Lower lobe of right lung (tissue), 2 donors: ENCODE results near the gene MICU1. TPM values are rescaled to one million over a fixed set of nuclear protein-coding genes. Genes with fewer than 3 reads are reported as not detected.

Experiments
- ATAC-seq, 2 donors: fragments of 200-7000 bp; cut with Tn5 transposase; one replicate each; pipeline ENCODE4 v1.9.1; 2020 to 2022; ENCODE audit warnings: mild to moderate bottlenecking in 2 of 2, moderate library complexity in 2 of 2
- DNase-seq: peaks from one replicate; pipeline ENCODE4 v3.0.0-alpha.2; 2020
- H3K27ac ChIP-seq: fragments of 200-600 bp; one replicate; pipeline ENCODE4 v1.8.0; 2022
- H3K27me3 ChIP-seq: fragments of 200-600 bp; one replicate; pipeline ENCODE4 v1.8.0; 2022; ENCODE audit warnings: low read depth
- H3K36me3 ChIP-seq: fragments of 200-600 bp; one replicate; pipeline ENCODE4 v1.8.0; 2022; ENCODE audit warnings: mild to moderate bottlenecking
- H3K4me1 ChIP-seq: fragments of 200-600 bp; one replicate; pipeline ENCODE4 v1.8.0; 2022
- H3K4me3 ChIP-seq: fragments of 200-600 bp; one replicate; pipeline ENCODE4 v1.8.0; 2022; ENCODE audit warnings: mild to moderate bottlenecking
- H3K9me3 ChIP-seq: fragments of 200-600 bp; one replicate; pipeline ENCODE4 v1.8.0; 2022
- intact Hi-C: fragments of 100-400 bp; cut with DNase I; formaldehyde crosslinking; loops from one replicate; pipeline ENCODE4 v1.11.0; 2022
- total RNA-seq: library from RNA; stranded (reverse); fragmentation: NEBNext Ultra II Directional; extraction: Animal tissue kit (Norgen Biotek cat#: 25700); gene quantifications from one replicate; pipeline ENCODE4 v1.2.1, GENCODE V29; 2021
- TF ChIP-seq, protein P1 (sequence below): fragments of 200-600 bp; IDR thresholded peaks from one replicate; pipeline ENCODE4 v1.8.0; 2022; ENCODE audit warnings: antibody characterized with exemption, mild to moderate bottlenecking
- donor health status: DM: no; HTN: yes; CAD: no; lungs with severe emphysema.

Gene MICU1
- total RNA-seq, 1 donor from 2014 or later = 57.1 TPM

DNA sequence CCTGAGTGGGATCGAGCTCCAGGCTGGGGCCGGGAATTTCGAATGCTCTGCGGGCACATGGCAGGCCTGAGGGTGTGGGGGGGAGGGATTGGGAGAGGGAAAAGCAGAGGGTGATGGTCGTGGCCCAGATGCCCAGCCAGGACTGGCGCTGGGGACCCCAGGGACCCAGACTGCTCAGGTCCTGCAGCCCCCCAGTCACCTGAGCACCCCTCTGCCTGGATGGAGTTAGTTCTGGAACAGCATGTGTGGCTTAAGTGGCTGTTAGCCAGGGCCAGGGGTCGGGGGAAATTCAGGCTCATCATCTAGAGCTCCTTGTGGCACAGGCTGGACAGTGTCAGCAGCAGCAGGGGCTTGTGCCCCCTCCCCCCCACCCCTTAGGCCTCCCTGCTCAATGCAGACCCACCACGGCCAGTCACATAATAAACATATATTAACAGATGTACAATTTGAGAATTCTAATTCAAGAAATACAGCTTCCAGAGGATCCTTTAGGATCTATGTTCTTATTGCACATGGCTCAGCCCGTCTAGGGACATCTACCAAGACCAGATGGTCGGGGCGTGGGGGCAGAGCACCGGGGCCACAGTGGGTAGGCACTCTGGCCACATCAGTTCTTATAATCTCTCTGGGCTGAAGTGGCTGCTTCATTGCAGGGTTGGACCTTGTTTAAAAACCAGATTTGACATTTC lies 293.3 kb downstream of the MICU1 start:
- H3K27me3 ChIP-seq = no peaks in the 10 kb centered on the region
- peaks cover 33% of the 10 kb centered on the region for H3K36me3 ChIP-seq
- intact Hi-C loops = no loop called here
- peak overlapping the region; percentile 94 for H3K27ac ChIP-seq
- no peaks in the 10 kb centered on the region for H3K9me3 ChIP-seq
- no peak for ATAC-seq
- H3K4me3 ChIP-seq = peak overlapping the region; percentile 14
- no peak for DNase-seq
- TF ChIP-seq, protein P1, sequence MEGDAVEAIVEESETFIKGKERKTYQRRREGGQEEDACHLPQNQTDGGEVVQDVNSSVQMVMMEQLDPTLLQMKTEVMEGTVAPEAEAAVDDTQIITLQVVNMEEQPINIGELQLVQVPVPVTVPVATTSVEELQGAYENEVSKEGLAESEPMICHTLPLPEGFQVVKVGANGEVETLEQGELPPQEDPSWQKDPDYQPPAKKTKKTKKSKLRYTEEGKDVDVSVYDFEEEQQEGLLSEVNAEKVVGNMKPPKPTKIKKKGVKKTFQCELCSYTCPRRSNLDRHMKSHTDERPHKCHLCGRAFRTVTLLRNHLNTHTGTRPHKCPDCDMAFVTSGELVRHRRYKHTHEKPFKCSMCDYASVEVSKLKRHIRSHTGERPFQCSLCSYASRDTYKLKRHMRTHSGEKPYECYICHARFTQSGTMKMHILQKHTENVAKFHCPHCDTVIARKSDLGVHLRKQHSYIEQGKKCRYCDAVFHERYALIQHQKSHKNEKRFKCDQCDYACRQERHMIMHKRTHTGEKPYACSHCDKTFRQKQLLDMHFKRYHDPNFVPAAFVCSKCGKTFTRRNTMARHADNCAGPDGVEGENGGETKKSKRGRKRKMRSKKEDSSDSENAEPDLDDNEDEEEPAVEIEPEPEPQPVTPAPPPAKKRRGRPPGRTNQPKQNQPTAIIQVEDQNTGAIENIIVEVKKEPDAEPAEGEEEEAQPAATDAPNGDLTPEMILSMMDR = no peak
- peaks cover 99% of the 10 kb centered on the region for H3K4me1 ChIP-seq

DNA sequence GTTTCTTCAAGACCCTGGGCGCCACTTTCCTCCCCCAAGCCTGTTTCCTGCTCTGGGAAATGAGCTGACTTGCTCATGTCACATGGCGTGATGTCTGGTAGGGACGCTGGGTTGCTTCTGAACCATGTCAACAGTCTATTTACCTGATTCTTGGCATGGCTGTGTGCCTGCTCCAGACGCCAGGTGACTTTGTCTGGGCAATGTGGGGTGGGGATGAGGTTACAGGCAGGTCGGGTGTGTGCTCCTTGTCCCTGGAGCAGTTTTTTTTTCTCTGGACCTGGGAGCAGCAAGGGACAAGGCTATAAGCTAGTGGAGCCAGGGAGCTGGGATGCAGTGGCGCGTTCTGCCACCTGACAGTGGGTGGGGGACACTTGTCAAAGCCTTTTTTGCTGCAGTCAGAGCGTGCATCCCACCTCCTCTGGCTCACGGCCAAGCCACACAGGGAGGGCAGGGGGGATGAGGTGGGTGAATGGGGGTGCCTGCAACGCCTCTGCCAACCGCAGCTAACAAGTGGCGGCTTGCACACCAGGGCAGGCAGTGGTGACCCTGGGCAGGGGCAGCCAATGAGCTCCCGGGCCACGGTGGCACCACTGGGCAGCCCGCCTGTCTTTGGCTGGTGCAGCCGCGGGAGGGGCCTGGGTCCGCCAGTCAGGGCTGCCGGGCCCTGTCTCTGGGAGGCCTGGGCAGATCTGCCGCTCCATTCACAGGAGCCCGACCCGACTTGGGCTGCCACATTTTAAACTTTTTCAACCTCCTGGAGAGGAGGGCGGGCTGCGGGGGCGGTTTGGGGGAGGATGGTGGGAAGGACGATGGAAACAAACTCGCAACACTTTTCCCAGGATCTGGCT lies 294.1 kb downstream of the MICU1 start:
- TF ChIP-seq, protein P1 = peak; percentile 44
- Histone ChIP-seq H3K9me3 (no peaks in the 10 kb centered on the region), H3K36me3 (peaks cover 28% of the 10 kb centered on the region), H3K4me1 (peaks cover 98% of the 10 kb centered on the region), H3K4me3 (peak overlapping the region; percentile 14), H3K27ac (peak overlapping the region; percentile 94), H3K27me3 (no peaks in the 10 kb centered on the region)
- DNase-seq = peak; percentile 96
- peak; percentile 89 to 90 for ATAC-seq
- intact Hi-C loops = no loop called here

DNA sequence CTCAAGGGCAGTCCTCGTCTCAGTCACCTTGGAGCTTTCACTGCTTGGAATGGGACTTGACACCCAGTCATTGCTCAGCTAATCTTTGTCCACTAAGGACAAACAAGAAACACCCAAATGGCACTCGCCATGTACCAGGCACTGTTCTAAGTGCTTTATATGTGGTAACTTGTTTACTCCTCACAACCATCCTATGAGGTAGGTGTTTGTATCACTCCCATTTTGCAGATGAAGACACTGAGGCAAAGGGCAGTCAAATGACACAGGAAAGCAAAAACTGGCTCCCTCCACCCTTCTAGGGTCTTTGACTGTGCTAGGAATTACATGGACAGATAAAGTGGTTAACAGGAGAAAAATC lies 295.8 kb downstream of the MICU1 start:
- intact Hi-C loops = no loop called here
- Histone ChIP-seq H3K36me3 (peaks cover 15% of the 10 kb centered on the region), H3K4me3 (no peak overlapping the region), H3K4me1 (peaks cover 88% of the 10 kb centered on the region), H3K27me3 (no peaks in the 10 kb centered on the region), H3K27ac (peak overlapping the region; percentile 44), H3K9me3 (no peaks in the 10 kb centered on the region)
- ATAC-seq (no peak), DNase-seq (no peak)
- TF ChIP-seq, protein P1 = no peak

DNA sequence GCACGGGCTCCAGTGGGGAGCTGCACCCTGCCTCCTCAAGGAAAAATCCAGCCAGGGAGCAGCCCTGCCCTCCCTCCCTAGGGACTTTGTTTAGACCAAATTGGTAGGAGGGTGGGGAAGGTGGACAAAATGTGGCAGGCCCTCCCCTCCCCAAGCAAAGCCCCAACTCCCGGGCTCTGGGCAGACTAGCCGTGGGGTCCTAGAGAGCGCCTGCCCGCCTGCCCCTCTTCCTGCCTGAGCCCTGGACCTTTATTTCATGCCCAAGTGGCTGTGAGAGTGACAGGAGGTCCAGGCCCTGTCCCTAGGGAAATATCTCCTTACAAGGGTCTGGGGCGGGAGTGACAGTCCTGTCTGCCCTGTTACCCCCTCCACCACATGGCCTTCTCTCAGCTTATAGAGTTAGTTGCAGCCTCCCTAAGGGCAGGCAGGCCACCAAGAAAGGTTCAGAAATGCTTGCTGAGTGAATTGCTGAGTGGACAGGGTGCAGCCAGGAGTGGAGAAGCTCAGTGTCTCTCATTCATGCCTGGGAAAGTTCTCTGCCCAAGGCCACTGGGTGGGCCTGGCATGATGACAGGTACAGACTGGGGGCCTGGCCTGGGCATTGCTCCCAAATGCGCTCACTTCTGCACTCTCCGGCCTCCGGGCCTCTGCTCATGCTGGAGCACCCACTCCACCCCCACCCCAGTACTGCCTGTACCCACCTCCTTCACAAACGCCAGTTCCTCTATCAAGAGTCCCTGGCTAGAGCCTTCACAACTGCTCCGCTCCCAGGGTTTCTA lies 296.4 kb downstream of the MICU1 start:
- no peak for ATAC-seq
- intact Hi-C loops = no loop called here
- H3K9me3 ChIP-seq = no peaks in the 10 kb centered on the region
- peak overlapping the region; percentile 44 for H3K27ac ChIP-seq
- H3K36me3 ChIP-seq = peaks cover 9% of the 10 kb centered on the region
- H3K4me3 ChIP-seq = no peak overlapping the region
- H3K4me1 ChIP-seq = peaks cover 88% of the 10 kb centered on the region
- peak; percentile 70 for DNase-seq
- TF ChIP-seq, protein P1 = no peak
- no peaks in the 10 kb centered on the region for H3K27me3 ChIP-seq

DNA sequence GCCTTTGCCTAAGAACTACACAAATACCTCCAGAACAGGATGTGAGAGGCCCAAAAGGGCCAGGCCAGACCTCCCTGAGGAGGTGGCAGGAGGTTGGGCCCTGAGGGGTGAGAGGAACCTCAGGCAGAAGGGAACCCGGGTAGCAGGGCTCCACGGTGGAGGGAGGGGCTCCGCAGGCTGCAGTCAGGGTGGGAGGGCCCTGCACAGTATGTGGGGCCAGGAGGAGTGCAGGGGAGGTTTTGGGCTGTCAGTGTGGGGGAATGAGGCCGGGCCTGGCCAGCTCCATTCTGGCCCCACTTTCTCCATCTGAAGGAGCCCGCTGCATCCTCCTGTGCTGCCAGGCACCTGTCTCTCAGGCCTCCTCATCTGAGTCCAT lies 297.1 kb downstream of the MICU1 start:
- ATAC-seq (no peak), DNase-seq (no peak)
- Histone ChIP-seq H3K36me3 (peaks cover 3% of the 10 kb centered on the region), H3K27me3 (no peaks in the 10 kb centered on the region), H3K9me3 (no peaks in the 10 kb centered on the region), H3K4me1 (peaks cover 88% of the 10 kb centered on the region), H3K4me3 (no peak overlapping the region), H3K27ac (peak overlapping the region; percentile 44)
- intact Hi-C loops = no loop called here
- TF ChIP-seq, protein P1 = no peak
